Ramos (cell line): ENCODE data around the gene NSA2.
"Not testable (repeated sequence)": the region's sequence is repeated elsewhere in the genome, so short reads cannot be mapped to it uniquely, and the experiment has no call there.

ENCODE experiments used
- in situ Hi-C: fragments of 300-500 bp; cut with MboI; formaldehyde crosslinking; loops from one replicate; pipeline ENCODE4 v1.14.3; 2022; ENCODE audit warnings: low sequenced_read_pairs; ENCODE audit not compliant: unreplicated experiment

The NSA2 gene

DNA sequence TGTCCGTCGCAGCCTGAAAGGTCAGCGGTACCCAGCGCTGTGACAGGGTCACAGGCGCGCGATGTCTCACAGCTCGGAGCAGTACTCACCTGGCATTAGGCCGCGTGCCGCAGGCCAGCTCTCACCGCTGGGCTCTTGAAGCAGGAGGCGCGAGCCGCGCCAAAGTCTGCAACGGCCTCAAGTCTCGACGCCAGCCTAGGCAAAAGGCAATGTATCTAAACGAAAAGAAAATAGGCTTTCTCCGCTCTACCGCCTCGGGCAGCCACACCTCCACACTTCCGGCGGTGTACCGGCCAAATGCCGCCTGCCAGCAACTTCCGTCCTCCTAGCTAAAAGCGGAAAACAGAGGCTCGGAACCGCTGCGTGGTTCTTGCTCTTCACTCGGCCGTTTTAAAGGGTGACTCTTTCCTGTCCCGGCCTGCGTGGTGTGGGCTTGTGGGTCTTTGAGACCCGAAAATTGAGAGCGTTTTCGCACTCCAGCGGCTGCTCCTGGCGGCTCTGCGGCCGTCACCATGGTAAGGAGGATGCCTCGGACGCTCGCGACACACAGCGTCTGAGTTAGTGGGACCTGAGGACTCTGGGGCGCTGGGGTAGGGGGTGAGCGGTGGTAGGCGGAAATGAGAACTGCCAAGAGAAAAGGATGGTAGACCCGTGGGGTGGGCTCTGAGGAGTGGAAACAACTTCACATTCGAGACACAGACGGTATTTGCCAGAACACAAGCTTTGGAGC is at the start of gene NSA2, which contains the start of gene GFM2:
TSS of gene NSA2 (plus strand) at position 401 of the 730 bp plus-strand sequence. CDS start at position 513, 112 bp downstream.
TSS of gene GFM2 (minus strand) at position 269 of the 730 bp plus-strand sequence. CDS start 3,375 bp downstream, outside the sequence.
- in situ Hi-C loops, result no loop called here

DNA sequence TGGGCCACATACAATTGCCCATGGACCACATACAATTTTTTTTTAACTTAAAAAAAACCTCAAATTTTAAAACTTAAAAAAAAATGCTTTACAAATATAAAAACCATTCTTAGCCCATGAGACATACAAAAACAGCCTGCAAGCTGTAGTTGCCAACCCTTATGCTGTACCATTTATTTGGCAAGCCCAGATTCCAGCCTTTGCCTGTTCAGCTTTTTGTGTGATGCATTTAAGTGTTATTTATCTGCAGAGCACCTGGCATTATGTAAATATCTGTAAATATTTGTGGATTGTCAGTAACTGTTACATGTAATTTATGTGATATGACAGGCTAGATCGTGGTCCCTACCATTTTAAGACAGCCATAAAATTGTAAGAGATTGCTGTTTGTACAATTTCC is 49.5 kb upstream of the NSA2 start:
- in situ Hi-C loops, result no loop called here

GRCh38 chr5:74722271-74722670 is 44.8 kb upstream of the NSA2 start:
- in situ Hi-C loops, result no loop called here

DNA sequence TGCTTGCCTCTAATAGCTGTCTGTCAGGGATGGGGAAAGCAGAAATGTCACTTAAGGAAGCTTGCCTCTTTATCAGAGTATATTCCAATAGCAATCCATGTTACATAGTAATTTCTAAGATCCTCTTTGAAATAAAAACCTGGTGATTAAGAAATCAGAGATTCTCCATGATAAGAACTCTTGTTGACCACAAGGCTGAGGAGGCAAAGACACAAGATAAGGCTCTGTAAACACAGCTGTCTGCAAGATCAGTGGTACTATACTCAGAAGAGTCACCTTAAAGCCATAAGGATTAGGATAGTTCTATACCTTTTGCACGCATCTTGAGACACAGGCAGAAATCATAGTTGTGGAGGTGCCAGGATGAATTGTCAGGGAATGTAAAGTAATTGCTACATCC is 41.7 kb upstream of the NSA2 start:
- in situ Hi-C loops, result no loop called here

DNA sequence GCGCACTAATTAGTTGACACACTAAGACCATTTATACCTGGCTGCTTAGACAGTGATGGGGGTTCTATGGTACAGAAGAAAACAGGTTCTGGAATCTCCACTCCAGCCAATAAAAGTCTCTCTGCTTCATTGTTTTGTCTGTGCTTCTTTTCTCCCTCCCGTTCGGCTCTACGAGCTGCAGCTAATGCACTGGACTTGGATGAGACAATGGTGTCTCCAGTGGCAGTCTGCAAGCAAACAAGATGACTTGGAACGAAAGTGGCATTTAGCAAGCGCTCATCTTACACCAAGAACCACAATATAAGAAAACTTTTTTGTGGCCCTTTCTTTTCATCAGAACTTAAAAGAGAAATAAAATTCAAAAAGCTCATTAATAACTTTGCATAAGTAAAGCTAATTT is 30.3 kb upstream of the NSA2 start:
- in situ Hi-C loops, result no loop called here

- in situ Hi-C loops, result no loop called here
These were observed 28.6 kb upstream of the NSA2 start for GRCh38 chr5:74738406-74738805.

DNA sequence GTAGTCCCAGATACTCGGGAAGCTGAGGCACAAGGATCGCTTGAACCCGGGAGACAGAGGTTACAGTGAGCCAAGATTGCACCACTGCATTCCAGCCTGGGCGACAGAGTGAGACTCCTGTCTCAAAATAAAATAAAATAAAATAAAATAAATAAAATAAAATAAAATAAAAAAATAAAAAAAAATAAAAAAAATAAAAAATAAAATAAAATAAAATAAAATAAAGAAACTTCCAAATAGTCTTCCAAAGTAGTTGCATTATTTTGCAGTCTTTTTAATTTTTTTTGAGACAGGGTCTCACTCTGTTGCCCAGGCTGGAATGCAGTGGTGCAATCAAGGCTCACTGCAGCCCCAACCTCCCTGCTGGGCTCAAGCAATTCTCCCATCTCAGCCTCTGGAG is 18.3 kb upstream of the NSA2 start:
- in situ Hi-C loops, result not testable (repeated sequence)

- in situ Hi-C loops, result no loop called here
These were observed 5.8 kb upstream of the NSA2 start for GRCh38 chr5:74761241-74761640.

- in situ Hi-C loops, result no loop called here
These were observed 4.5 kb upstream of the NSA2 start for GRCh38 chr5:74762599-74762998.

- in situ Hi-C loops, result no loop called here
These were observed 3.5 kb upstream of the NSA2 start for GRCh38 chr5:74763504-74763903.

- in situ Hi-C loops, result no loop called here
These were observed 1.8 kb upstream of the NSA2 start for GRCh38 chr5:74765201-74765600.

DNA sequence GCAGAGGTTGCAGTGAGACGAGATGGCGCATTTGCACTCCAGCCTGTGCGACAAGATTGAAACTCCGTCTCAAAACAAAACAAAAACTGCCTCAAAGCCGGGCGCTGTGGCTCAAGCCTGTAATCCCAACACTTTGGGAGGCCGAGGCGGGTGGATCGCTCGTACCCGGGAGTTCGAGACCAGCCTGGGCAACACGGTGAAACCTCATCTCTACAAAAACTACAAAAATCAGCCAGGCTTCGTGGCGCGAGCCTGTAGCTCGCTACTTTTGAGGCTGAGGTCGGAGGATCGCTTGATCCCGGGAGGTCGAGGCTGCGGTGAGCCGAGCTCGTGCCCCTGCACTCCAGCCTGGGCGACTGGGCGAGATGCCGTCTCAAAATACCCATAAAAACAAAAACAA is 1.1 kb upstream of the NSA2 start:
- in situ Hi-C loops, result no loop called here

DNA sequence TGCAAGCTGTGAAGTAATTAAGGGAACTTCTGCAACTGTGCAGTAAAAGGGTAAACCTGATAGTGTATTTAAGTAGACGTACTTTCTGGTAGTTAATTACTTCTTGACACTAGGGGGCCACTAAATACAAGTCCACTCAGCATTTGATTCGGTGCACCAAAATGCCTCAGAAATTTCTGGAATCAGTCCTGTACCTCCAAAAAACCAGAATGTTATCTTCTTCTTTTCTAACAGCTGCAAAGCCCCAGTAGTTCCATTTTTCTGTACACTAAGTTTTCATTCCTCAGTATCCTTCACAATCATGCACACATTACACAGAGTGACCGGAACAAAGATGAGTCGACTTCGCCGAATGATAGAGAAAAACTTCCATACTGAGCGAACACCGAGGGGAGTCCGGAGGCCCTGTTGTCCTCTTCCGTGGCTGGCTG is 616 bp upstream of the NSA2 start:
- in situ Hi-C loops, result no loop called here

DNA sequence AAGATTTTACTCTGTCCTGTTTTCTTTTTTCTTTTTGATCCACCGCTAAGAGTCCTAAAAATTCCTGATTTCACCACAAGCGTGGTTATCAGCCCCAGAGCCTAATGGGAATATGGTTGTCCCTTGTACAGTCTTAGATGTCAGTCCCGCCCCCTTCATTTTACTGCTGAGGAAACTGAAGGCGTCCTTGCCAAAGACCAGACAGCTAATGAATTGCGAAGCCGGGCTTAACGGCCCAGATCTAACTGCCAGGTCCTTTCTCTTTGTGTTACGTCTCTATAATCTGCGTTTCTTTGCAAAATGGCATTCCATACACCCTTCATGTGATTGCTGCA is 497 bp downstream of the NSA2 start:
- in situ Hi-C loops, result no loop called here

GRCh38 chr5:74772359-74772758 is 5.3 kb downstream of the NSA2 start:
- in situ Hi-C loops, result no loop called here

- in situ Hi-C loops, result no loop called here
These were observed 11.6 kb downstream of the NSA2 start for GRCh38 chr5:74778609-74779008.

DNA sequence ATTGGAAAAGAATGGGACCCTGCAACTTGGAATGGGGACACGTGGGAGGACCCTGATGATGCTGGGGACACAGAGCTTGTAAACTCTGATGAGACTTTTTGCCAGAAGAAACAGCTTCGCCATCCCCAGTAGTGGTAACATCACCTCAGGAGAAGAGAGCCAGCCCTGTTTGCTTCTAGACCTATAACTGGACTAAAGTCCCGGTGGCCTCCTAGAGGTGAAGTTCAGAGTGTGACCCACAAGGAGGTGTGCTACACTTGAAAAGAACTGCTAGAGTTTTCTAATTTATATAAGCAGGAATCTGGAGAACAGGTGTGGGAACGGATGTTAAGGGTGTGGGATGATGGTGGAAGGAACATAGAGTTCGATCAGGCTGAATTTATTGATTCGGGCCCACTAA is 19.8 kb downstream of the NSA2 start:
- in situ Hi-C loops, result no loop called here

GRCh38 chr5:74787424-74787823 is 20.4 kb downstream of the NSA2 start:
- in situ Hi-C loops, result no loop called here

GRCh38 chr5:74791669-74792068 is 24.6 kb downstream of the NSA2 start:
- in situ Hi-C loops, result not testable (repeated sequence)

DNA sequence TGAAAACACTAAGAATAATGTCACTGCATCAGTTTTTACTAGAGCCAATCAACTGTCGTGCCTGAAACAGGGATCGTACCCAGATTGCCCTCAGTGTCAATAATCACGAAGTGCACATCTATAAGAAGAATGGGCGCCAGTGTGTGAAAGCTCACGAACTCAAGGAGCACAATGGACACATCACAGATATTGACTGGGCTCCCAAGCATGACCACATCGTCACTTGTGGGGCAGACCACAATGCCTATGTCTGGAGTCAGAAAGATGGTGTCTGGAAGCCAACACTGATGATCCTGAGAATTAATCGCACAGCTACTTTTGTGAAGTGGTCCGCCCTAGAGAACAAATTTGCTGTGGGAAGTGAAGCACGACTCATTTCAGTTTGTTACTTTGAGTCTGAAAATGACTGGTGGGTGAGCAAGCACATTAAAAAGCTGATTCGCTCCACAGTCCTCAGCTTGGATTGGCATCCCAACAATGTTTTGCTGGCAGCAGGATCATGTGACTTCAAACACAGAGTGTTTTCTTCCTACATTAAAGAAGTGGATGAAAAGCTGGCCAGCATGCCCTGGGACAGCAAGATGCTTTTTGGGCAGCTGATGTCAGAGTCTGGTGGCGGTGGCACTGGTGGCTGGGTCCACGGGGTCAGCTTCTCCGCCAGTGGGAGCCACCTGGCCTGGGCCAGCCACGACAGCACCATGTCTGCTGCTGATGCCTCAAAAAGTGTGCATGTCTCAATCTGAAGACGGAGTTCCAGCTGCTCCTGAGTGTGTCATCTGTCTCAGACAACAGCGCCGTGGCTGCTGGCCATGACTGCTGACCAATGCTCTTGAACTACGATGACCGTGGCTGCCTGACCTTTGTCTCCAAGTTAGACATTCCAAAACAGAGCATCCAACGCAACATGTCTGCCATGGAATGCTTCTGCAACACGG is 32.2 kb downstream of the NSA2 start:
- in situ Hi-C loops, result no loop called here

GRCh38 chr5:74801197-74801596 is 34.1 kb downstream of the NSA2 start:
- in situ Hi-C loops, result no loop called here
